ENCODE measurements around the gene SHROOM1. TPM values are rescaled to one million over a fixed set of nuclear protein-coding genes. Genes with fewer than 3 reads are reported as not detected.
"Not testable (repeated sequence)": the region's sequence is repeated elsewhere in the genome, so short reads cannot be mapped to it uniquely, and the experiment has no call there.

Gene SHROOM1
- total and polyA plus RNA-seq, 10 donors, result 1.1 to 26.1 (median 3.1) TPM

- DNase-seq; intact Hi-C loops (cut with DNase I; ENCODE audit: low total_unique reads); H3K36me3 ChIP-seq; H3K27ac ChIP-seq; H3K4me3 ChIP-seq; H3K9me3 ChIP-seq; H3K4me1 ChIP-seq: not testable (repeated sequence)
- WGBS, 5 donors, result 68 to 83% (median 75%) methylated on average over 5 of the region's 5 CpGs
- peaks cover 0 to 43% (median 6%) of the 10 kb centered on the region in 7 donors for H3K27me3 ChIP-seq (replicated peaks in 1 of 7)
Measured at GRCh38 chr5:132802685-132803066, 27.8 kb downstream of the SHROOM1 start.

- Histone ChIP-seq H3K27me3 (replicated peaks in 1 of 7) (peaks cover 0 to 40% (median 6%) of the 10 kb centered on the region in 7 donors), H3K4me3 (no peak overlapping the region), H3K27ac (no peak overlapping the region), H3K4me1 (no peaks in the 10 kb centered on the region), H3K9me3 (no peaks in the 10 kb centered on the region), H3K36me3 (no peaks in the 10 kb centered on the region)
- WGBS, 5 donors, result 78 to 88% (median 84%) methylated on average over 5 of the region's 5 CpGs
- no peak for DNase-seq
- intact Hi-C loops (cut with DNase I; ENCODE audit: low total_unique reads), result no loop called here
- TF ChIP-seq CTCF (IDR thresholded peaks at IDR 0.05 in 8 of 11, conservative IDR thresholded peaks at IDR 0.05 in 3 of 11), result no peak
- no peak for TF ChIP-seq POLR2A (IDR thresholded peaks at IDR 0.05)
- TF ChIP-seq POLR2AphosphoS5 (IDR thresholded peaks at IDR 0.05), result no peak
Measured at GRCh38 chr5:132802044-132802684, 28.3 kb downstream of the SHROOM1 start.

- Histone ChIP-seq H3K27me3 (replicated peaks in 1 of 7) (peaks cover 0 to 30% (median 0%) of the 10 kb centered on the region in 7 donors), H3K9me3 (no peaks in the 10 kb centered on the region), H3K36me3 (no peaks in the 10 kb centered on the region), H3K4me3 (no peak overlapping the region), H3K4me1 (no peaks in the 10 kb centered on the region), H3K27ac (no peak overlapping the region)
- intact Hi-C loops (cut with DNase I; ENCODE audit: low total_unique reads), result no loop called here
- 83 to 86% (median 84%) methylated on average over 2 of the region's 2 CpGs for WGBS, 5 donors
- no peak for TF ChIP-seq CTCF (IDR thresholded peaks at IDR 0.05 in 8 of 11, conservative IDR thresholded peaks at IDR 0.05 in 3 of 11)
- no peak for DNase-seq
Measured at GRCh38 chr5:132800545-132800944, 29.9 kb downstream of the SHROOM1 start.

GRCh38 chr5:132799392-132799791 lies 31.1 kb downstream of the SHROOM1 start:
- H3K27ac ChIP-seq, result no peak overlapping the region
- TF ChIP-seq CTCF (IDR thresholded peaks at IDR 0.05 in 8 of 11, conservative IDR thresholded peaks at IDR 0.05 in 3 of 11), result no peak
- TF ChIP-seq POLR2AphosphoS5 (IDR thresholded peaks at IDR 0.05), result no peak
- no peak for TF ChIP-seq POLR2A (IDR thresholded peaks at IDR 0.05)
- intact Hi-C loops (cut with DNase I; ENCODE audit: low total_unique reads), result no loop called here
- no peak for DNase-seq
- no peak overlapping the region for H3K4me3 ChIP-seq
- no peaks in the 10 kb centered on the region for H3K4me1 ChIP-seq
- peaks cover 0 to 30% (median 0%) of the 10 kb centered on the region in 7 donors for H3K27me3 ChIP-seq (replicated peaks in 1 of 7)
- WGBS, 5 donors, result 66 to 82% (median 68%) methylated on average over 2 of the region's 2 CpGs
- H3K9me3 ChIP-seq, result no peaks in the 10 kb centered on the region
- H3K36me3 ChIP-seq, result no peaks in the 10 kb centered on the region

GRCh38 chr5:132797651-132798050 lies 32.8 kb downstream of the SHROOM1 start:
- Histone ChIP-seq H3K4me3 (no peak overlapping the region), H3K27me3 (replicated peaks in 1 of 7) (peaks cover 0 to 26% (median 0%) of the 10 kb centered on the region in 7 donors), H3K36me3 (no peaks in the 10 kb centered on the region), H3K27ac (no peak overlapping the region), H3K9me3 (no peaks in the 10 kb centered on the region), H3K4me1 (no peaks in the 10 kb centered on the region)
- intact Hi-C loops (cut with DNase I; ENCODE audit: low total_unique reads), result no loop called here
- TF ChIP-seq POLR2AphosphoS5 (IDR thresholded peaks at IDR 0.05) (no peak), CTCF (IDR thresholded peaks at IDR 0.05 in 8 of 11, conservative IDR thresholded peaks at IDR 0.05 in 3 of 11) (no peak), POLR2A (IDR thresholded peaks at IDR 0.05) (no peak)
- no peak for DNase-seq
- WGBS, 5 donors, result 72 to 91% (median 79%) methylated on average over 2 of the region's 2 CpGs
